CD4-positive, alpha-beta T cell treated with Interleukin-17A for 4 hours (primary cell): ENCODE data around the gene TMEM33.
"Not testable (repeated sequence)": the region's sequence is repeated elsewhere in the genome, so short reads cannot be mapped to it uniquely, and the experiment has no call there.

Experiments used
- DNase-seq: peaks from one replicate; pipeline ENCODE4 v3.0.0-alpha.2; 2020; ENCODE audit warnings: mixed read lengths

The TMEM33 gene, protein sequence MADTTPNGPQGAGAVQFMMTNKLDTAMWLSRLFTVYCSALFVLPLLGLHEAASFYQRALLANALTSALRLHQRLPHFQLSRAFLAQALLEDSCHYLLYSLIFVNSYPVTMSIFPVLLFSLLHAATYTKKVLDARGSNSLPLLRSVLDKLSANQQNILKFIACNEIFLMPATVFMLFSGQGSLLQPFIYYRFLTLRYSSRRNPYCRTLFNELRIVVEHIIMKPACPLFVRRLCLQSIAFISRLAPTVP

DNA sequence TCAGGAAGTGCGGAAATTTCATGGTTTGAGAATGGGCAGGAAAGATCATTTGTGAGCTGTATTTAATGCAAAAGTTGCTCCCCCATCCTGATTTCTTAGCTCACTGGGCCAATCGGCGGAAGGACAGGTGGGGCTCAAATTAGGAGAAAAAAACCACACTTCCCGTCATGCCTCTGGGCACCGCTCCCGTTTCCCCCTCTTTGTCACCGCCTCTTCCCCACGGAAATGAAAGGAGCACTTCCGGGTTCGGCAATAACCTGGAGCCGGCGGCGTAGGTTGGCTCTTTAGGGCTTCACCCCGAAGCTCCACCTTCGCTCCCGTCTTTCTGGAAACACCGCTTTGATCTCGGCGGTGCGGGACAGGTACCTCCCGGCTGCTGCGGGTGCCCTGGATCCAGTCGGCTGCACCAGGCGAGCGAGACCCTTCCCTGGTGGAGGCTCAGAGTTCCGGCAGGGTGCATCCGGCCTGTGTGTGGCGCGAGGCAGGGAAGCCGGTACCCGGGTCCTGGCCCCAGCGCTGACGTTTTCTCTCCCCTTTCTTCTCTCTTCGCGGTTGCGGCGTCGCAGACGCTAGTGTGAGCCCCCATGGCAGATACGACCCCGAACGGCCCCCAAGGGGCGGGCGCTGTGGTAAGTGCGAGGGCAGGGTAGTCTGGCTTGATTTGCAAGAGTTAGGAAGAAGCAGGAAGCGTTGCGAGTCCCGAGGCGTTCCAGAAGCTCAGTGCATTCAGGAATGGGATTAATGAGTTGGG is at the start of gene TMEM33:
Gene TMEM33 (plus strand): TSS at position 529 of the 751 bp plus-strand sequence. CDS start 56 bp downstream, at position 585.
- peak; percentile 82 for DNase-seq

DNA sequence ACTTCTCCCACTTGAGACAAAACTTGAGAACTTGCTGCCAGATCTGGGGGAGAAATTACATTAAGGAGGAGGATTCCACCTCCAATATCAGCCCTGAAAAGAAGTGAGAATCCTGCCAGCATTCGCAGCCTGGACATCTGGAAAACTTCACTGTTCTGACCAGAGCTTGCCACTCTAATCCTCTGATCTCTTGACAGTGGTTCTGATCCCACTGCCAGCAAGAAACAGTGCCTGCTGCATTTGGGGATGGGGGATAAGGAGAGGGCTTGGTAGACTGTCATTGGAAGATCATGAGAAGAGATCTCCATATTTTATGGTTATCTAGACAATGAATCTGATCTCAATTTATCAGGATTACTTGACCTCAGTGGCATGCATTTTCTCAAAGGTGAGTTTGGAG is 49.8 kb upstream of the TMEM33 start:
- DNase-seq = no peak

DNA sequence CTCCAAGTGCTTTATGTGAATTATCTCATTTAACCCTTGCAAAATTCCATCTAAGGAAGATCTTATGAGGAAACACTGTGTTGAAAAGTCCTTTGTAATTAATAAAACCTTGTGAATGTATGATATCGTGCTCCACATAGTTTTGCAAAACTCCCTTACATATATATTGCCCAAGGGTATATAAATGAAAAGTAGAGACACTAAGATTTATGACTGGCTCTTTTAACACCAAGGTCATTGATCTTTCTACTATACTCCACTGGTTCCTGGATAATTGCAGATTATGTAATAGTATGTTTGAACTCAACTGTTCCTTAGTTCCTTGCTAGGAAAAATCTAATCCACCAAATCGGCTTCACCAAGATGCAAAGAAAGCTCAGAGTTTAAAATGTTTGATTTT is 48.0 kb upstream of the TMEM33 start:
- no peak for DNase-seq

DNA sequence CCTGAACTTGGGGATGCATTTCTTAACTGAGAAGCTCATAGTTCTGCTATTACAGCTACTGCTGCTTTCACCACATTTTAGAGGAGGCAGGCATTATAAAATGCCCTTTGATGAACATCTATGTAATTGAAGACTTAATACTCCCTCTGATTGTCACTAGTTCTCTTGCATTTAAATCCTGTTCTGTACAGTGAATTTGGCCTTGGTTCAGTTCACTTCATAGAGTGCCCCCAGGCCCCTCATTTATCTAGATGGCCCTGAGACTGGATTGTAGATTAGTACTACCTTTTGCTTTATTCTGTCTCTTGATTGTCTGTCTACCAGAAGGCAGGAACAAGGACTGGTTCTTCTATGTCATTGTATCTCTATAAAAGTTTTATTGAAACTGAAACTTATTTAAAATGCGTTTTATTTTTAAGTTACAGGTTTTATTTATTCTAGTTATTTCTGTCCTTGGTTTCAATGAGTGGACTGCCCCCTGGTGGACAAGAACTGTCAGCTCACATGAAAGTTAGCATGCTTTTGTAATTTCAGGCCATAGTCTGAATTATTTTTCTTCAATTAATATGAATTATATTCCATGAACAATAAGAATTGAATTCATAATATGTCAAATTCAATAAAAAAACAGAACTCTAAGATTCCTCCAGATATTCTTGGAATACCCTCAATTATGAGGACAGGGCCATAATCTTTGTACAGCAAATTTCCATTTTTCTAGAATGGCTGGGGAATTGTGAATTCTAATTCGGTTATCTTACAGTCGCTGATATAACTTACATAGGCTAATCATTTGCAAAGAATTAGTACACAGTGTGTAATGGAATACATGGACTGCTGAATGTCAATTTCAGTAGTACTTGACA is 47.2 kb upstream of the TMEM33 start:
- peak; percentile 48 for DNase-seq

DNA sequence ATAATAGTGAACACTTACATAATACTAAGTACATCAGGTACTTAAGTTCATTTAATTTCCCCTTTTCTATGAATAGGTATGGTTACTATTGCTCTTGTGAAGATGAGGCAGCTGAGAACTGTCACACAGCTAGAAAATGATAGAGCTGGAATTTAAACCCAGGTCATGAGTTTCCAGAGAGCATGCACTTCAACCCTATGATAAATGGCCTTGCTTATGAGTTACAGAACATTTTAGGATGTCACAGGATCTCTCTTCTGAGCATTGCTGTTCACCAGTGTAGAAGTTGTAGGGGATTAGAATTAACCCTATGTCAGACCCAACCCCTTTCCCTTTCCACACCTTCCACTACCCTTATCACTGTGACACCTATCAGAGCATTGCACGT is 46.5 kb upstream of the TMEM33 start:
- no peak for DNase-seq

DNA sequence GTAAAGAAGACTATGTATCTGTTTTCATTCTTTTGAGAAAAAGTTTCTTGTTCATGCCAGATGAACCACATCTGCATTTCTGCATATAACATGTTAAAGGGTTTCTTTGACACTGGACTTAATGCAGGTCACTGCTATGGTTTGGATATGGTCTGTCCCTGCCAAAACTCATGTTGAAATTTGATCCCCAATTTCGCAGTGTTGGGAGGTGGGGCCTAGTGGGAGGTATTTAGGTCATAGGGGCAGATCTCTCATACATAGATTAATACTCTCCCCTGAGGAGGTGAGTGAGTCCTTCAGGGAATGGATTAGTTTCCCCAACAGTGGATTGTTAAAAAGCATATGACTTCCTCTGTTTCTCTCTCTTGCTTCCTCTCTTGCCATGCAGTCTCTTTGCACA is 45.9 kb upstream of the TMEM33 start:
- no peak for DNase-seq

DNA sequence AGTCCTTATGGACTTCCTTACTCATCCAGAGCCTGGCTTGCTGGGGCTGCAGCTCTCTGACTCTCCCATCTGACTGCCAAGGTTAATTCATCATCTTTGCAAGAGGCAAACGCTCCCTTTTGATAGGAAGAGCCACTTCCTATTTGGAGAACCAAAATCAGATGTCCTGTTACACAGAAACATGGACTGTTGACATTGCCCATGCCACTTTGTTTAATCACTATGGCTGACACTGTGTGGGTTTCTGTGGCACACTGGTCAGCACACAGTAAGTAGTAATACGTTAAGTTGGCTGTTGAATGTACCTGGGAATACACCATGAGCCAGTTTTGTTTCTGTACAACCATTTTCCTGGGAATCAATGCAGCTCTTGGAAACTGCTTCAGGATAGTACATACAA is 45.1 kb upstream of the TMEM33 start:
- DNase-seq = no peak

DNA sequence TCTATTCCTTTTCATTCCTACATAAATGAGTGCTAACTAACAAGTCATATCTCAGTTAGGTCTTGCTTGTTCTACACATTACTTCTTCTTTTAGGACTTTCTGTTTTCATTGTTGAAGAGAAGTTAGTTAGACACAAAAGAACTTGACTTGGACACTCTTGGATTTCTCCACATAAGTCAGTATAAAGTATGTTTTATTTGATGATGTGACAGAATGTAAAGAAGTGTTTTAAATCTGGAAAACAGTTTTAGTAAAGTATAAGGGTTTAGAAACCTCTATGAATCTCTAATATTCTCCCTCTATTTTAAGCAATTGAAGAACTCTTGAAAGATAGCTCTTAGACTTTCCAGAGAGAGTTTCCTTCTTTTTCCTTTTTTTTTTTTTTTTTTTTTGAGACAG is 38.6 kb upstream of the TMEM33 start:
- DNase-seq = no peak

DNA sequence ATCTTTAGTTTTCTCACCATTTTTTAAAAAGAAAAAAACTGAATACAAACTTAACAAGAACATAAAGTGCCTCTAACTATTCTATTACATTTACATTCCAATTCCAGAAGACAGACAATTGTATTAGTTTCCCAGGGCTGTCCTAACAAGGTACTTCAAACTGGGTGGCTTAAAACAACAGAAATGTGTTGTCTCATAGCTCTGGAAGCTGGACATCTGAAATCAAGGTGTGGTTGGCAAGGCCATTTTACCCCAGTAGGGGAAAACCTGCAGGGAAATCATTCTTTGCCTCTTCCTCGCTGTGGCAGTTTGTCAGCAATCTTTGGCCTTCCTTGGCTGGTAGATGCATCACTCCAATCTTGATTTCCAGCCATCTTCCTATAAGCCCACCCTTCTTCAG is 37.5 kb upstream of the TMEM33 start:
- DNase-seq = no peak

DNA sequence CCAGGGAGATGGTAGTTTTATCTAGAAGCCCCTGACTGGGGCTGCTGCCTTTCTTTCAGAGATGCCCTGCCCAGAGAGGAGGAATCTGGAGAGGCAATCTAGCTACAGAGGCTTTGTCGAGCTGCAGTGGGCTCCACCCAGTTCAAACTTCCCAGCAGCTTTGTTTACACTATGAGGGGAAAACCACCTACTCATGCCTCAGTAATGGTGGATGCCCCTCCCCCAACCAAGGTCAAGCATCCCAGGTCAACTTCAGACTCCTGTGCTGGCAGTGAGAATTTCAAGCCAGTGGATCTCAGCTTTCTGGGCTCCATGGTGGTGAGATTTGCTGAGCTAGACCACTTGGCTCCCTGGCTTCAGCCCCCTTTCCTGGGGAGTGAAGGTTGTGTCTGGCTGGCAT is 26.1 kb upstream of the TMEM33 start:
- DNase-seq = not testable (repeated sequence)

DNA sequence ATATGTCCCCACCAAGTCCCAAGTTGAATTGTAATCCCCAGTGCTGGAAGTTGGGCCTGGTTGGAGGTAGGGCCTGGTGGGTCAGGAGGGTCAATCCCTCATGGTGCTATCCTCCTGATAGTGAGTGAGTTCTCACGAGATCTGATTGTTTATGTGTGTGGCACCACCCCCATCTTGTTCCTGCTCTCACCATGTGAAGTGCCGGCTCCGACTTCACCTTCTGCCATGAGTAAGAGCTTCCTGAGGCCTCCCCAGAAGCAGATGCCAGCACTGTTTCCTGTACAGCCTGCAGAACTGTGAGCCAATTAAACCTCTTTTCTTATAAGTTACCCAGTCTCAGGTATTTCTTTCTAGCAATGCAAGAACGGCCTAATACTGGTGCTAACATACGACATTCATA is 22.7 kb upstream of the TMEM33 start:
- DNase-seq = no peak

DNA sequence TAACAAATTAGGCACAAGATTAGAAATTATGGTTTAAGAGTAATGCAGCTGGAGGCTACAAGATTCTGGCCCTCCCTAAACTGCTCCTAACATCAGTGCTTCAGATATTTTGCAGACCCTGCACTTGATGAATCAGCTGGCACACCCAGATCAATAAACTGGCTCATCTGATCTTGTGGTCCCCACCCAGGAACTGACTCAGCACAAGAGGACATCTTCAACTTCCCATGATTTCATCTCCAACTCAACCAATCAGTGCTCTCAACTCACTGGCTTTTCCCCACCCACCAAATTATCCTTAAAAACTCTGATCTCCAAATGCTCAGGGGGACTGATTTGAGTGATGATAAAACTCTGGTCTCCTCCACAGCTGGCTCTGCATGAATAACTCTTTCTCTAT is 21.7 kb upstream of the TMEM33 start:
- no peak for DNase-seq

DNA sequence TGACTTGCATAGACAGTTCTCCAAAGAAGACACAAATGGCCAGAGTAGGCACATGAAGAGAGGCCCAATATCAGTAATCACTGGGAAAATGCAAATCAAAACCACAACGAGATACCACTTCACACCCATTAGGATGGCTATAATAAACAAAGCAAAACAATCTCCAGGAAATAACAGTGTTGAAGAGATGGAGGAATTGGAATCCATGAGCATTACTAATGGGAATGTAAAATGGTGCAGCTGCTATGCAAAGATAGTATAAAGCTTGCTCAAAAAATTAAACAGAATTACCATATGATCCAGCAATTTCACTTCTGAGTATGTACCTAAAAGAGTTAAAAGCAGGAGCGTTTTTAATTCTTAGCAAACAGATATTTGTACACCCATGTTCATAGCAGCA is 17.0 kb upstream of the TMEM33 start:
- no peak for DNase-seq

DNA sequence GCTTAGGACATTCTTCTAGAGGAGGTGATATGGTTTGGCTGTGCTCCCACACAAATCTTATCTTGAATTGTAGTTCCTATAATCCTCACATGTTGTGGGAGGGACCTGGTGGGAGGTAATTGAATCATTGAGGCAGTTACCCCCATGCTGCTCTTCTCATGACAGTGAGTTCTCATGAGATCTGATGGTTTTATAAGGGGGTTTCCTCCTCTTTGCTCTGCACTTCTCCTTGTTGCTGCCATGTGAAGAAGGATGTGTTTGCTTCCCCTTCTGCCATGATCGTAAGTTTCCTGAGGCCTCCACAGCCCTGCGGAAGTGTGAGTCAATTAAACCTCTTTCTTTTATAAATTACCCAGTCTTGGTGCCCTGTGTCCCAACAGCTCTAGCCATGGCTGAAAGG is 14.8 kb upstream of the TMEM33 start:
- not testable (repeated sequence) for DNase-seq

DNA sequence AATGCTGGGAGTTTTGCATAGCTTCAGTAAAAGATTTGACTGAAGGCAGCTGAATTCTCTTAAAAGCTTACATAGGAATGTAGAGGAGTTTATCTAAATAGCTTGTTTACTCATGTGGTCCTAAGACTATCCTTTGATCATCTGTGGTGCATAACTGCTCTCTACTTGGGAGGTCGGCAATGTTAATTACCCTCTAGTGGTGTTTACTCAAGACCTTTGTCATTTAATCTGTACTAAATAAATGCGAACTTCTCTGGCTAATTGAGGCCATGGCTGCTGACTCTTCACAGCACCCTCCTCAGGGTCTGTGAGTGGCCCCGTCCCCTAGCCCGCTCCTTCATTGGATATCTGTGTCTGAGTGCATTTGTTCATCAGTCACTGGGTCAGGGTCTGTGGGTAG is 13.8 kb upstream of the TMEM33 start:
- DNase-seq = no peak

DNA sequence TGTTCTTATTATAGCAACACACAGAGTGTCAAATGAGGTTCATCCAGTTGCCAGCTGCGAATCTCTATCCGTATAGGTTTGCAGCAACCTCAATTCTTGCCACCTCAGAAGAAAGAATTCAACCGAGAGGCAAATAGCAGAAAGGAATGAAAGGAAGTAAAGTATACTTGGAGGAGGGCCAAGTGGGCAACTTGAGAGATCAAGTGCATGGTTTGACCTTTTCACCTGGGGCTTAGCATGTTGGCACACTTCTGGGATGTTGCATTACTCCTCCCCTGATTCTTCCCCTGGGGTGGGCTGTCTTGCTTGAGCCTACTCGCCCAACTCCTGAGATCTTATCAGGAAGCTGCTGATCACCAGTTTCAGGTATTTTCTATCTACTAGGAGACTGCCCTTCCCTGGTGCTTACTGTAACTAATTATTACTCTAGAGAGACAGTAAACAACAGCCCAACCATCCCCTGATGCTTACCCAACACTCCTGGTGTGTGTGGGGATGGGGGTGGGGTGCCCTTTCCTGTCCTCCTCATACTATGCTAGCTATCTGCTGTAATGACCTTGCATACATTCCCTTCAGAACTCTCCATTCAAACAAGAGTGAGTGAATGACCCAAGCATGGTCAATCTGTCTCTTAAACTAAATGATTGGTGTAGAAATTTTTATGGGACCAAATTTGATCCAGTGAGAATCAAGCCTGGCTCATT is 7.3 kb upstream of the TMEM33 start:
- DNase-seq = no peak

DNA sequence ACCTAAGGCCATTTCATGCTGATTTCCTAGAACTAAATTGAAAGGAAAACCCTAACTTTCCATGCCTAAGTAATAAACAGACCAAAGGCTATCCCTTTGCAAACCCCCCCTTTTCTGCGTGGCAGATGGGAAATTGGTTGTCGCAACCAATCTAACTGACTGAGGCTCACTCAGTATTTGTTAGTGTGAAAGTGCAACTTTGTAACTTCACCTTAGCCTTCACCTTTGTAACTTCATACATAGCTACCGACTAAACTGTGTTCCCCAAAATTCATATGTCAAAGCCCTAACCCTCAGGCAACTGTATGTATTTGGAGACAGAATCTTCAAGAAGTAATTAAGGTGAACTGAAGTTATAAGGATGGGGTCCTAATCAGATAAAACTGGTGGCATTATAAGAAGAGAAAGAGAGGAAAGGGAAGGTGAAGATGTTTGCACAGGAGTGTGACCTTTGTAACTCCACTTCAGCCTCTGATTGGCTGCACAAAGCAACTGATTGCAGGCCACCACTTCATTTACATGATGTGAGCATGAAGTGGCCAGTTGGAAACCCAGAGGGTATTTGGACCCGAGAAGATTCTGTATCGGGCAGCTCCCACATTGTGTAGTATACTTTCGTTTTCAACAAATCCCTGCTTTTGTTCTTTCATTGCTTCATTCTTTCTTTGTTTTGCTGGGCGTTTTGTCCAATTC is 4.9 kb upstream of the TMEM33 start:
- DNase-seq = no peak

DNA sequence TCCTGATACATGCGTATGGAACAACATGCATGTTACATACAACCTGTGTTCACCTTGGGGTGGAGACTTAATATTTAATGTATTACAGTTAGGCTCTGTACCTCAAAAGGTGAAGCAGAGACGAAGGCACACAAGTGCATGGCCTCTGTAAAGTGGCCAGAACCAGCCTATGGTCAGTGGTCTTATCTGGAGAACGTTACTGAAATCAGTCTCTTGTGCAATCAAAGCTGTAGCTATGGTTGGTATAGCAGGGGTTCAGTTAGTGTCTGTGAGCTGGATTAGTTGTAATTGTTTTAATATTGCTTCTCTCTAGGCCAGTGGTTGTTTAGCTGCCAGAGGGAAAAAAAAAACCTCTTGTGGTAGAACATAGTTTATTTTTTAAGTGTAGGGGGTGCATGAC is 2.2 kb upstream of the TMEM33 start:
- no peak for DNase-seq

DNA sequence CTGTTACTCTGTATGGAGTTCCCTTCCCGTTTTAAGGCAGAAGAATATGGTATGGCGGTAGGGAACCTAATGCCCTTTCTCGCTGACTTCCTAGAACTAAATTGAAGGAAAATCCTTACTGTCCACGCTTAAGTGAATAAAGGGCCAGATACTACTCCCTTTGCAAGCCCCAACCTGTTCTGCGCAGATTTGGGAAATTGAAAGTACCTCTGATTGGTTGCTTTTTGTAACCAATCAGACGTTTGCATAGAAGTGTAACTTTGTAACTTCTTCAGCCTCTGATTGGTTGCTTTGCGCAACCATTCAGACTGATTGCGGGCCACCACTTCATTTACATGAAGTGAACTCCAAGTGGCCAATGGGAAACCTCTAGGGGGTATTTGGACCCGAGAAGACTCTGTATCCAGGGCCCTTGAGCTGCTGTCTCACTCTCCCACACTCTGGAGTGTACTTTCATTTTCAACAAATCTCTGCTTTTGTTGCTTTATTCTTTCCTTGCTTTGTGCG is 1.2 kb upstream of the TMEM33 start:
- no peak for DNase-seq

DNA sequence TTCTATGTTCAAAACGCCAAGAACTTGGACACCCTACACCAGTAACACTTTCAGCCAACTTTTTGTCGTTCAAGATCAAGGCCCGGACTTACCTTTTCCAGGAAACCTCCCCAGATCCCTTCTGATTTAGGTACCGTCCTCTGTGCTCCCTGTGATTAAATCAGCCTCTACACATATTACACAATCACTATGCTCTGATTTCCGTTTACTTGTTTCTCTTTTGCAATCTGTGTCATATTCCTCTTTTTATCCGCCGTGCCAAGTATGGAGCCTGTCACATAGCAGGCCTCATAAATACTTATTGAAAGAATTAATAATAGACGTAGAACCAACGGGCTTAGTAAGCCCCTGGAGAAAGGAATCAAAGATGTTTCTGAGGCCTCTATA is 722 bp upstream of the TMEM33 start:
- DNase-seq = no peak

DNA sequence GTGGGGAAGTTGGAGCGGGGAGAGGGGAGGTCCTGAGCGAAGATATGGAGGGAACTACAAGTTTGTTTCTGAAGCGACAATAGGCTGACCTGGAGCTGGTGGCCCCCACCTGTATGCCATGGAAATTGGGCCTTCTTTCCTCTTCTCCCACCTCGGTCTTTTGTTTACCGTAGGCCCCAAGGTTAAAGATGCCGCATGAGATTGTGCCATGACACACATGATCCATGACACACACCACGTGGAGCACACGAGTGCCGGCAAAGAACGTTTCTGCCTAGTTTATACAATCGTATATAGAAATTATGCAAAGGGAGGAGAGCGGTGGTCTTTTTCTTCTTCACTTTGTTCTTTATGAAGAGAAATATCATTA is 408 bp downstream of the TMEM33 start:
- no peak for DNase-seq

DNA sequence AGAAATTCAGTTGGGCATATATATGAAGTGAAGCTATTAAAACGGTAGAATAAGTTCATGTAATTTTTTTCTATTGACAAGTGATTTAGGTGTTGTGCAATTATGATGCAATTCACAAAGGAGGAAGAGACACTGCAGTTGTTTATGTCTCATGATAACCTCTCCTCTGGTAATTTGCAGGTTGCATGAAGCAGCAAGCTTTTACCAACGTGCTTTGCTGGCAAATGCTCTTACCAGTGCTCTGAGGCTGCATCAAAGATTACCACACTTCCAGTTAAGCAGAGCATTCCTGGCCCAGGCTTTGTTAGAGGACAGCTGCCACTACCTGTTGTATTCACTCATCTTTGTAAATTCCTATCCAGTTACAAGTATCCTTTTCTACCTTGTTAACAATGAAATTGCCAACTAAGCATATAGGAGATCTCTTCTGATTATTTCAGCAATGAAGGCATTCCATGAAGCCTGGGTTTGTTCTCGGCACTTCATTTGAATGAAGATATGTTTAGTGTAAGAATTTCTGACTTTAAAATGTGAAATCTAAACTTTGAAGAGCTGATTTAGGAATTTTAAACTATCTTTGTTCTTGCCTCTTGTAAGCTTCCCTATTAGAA is 3.9 kb downstream of the TMEM33 start:
- no peak for DNase-seq
